GM12878 (cell line): ENCODE results near the gene CLNS1A. TPM values are rescaled to one million over a fixed set of nuclear protein-coding genes. Genes with fewer than 3 reads are reported as not detected.

Experiments used
- ATAC-seq: fragments of 200-7000 bp; cut with Tn5 transposase; 3 replicates; pipeline ENCODE4 v1.9.1; 2020; ENCODE audit warnings: mild to moderate bottlenecking, moderate library complexity
- BruUV-seq: library from RNA; stranded (reverse); fragments of 400-500 nt; replicated peaks from 2 replicates; lab custom pipeline; 2021; lab: Mats Ljungman, UMichigan
- CTCF ChIA-PET: fragments of 300-600 bp; sonication (Branson Sonifier 250); formaldehyde crosslinking; extraction: SDS; loops from one replicate; lab custom pipeline; 2021; ENCODE audit warnings: inconsistent platforms; lab: Yijun Ruan, JAX
- POLR2A ChIA-PET: fragments of 350-600 bp; formaldehyde crosslinking; extraction: SDS; loops from one replicate; lab custom pipeline; 2021; ENCODE audit warnings: inconsistent platforms; lab: Charles Lee
- RAD21 ChIA-PET: fragments of 300-600 bp; sonication (Branson Sonifier 250); formaldehyde crosslinking; loops from one replicate; lab custom pipeline; 2023; ENCODE audit warnings: antibody characterized with exemption; ENCODE audit not compliant: unreplicated experiment; lab: Charles Lee
- SMC1A ChIA-PET: fragments of 300-600 bp; sonication (Branson Sonifier 250); formaldehyde crosslinking; loops from one replicate; lab custom pipeline; 2023; ENCODE audit not compliant: unreplicated experiment, uncharacterized antibody; lab: Charles Lee
- DNase-seq: peaks from one replicate; pipeline ENCODE4 v3.0.0-alpha.2; 2011; ENCODE audit warnings: low read depth, low spot score
- FAIRE-seq: peaks from 3 replicates; lab custom pipeline; 2011; peaks lifted over from hg19 to GRCh38; lab: Jason Lieb, UNC
- H2AFZ ChIP-seq: 2 replicates; pipeline ENCODE4 v1.6.0; 2011; ENCODE audit warnings: low read depth, low read length, control low read depth; ENCODE audit not compliant: control insufficient read depth
- H3K27ac ChIP-seq: 2 replicates; pipeline ENCODE4 v1.5.1; 2011; ENCODE audit warnings: control low read depth; ENCODE audit not compliant: control insufficient read depth, insufficient read depth
- H3K27me3 ChIP-seq, 2 experiments: replicated peaks in 1 of 2; 2 replicates each; pipeline versions ENCODE4 v1.6.0 to v1.6.1; 2011; ENCODE audit warnings: low read length in 1 of 2; ENCODE audit not compliant: control insufficient read depth in 2 of 2, insufficient read depth in 2 of 2
- H3K36me3 ChIP-seq, 2 experiments: 2 replicates each; pipeline ENCODE4 v1.5.1; 2011; ENCODE audit warnings: low read length in 1 of 2; ENCODE audit not compliant: control insufficient read depth in 2 of 2, insufficient read depth in 2 of 2
- H3K4me1 ChIP-seq: 2 replicates; pipeline ENCODE4 v1.6.1; 2011; ENCODE audit warnings: mild to moderate bottlenecking, low read length, moderate library complexity, mixed read lengths; ENCODE audit not compliant: control insufficient read depth, insufficient read depth
- H3K4me2 ChIP-seq: 2 replicates; pipeline ENCODE4 v1.6.0; 2011; ENCODE audit warnings: control low read depth; ENCODE audit not compliant: control insufficient read depth, insufficient read depth
- H3K4me3 ChIP-seq: fragments of 200-600 bp; sonication (generic); 2 replicates; pipeline ENCODE4 v1.5.1; 2016
- H3K79me2 ChIP-seq: 2 replicates; pipeline ENCODE4 v1.6.0; 2011; ENCODE audit warnings: low read length; ENCODE audit not compliant: control insufficient read depth, insufficient read depth
- H3K9ac ChIP-seq: 2 replicates; pipeline ENCODE4 v1.8.0; 2011; ENCODE audit warnings: low read length, control low read depth, mixed read lengths; ENCODE audit not compliant: control insufficient read depth, insufficient read depth
- H3K9me3 ChIP-seq: replicated peaks from 3 replicates; pipeline ENCODE4 v1.5.1; 2011; ENCODE audit warnings: mild to moderate bottlenecking, low read length; ENCODE audit not compliant: control insufficient read depth, insufficient read depth
- H4K20me1 ChIP-seq: 2 replicates; pipeline ENCODE4 v1.6.0; 2011; ENCODE audit not compliant: control insufficient read depth, insufficient read depth
- CBX3 ChIP-seq: fragments of 200-600 bp; sonication (generic); IDR thresholded peaks from 2 replicates; pipeline ENCODE4 v1.6.1; 2016; ENCODE audit warnings: low read depth, borderline replicate concordance
- NFYA ChIP-seq: IDR thresholded peaks from 2 replicates; pipeline ENCODE4 v1.6.1; 2011; ENCODE audit warnings: low read depth, mild to moderate bottlenecking, low read length, improper control_type of control experiment, borderline replicate concordance
- POLR2AphosphoS2 ChIP-seq: IDR thresholded peaks from 2 replicates; pipeline ENCODE4 v1.6.1; 2011; ENCODE audit warnings: low read depth, mild to moderate bottlenecking, low read length, improper control_type of control experiment, moderate library complexity
- POU2F2 ChIP-seq: IDR thresholded peaks from 3 replicates; pipeline ENCODE4 v1.6.1; 2011; ENCODE audit warnings: low read depth, mild to moderate bottlenecking, low read length, borderline replicate concordance
- SIN3A ChIP-seq: IDR thresholded peaks from 2 replicates; pipeline ENCODE4 v1.6.1; 2012; ENCODE audit warnings: low read depth, low read length, improper control_type of control experiment
- SIX5 ChIP-seq: IDR thresholded peaks from 2 replicates; pipeline ENCODE4 v1.6.1; 2011; ENCODE audit warnings: mild to moderate bottlenecking, low read depth, low read length, moderate library complexity; ENCODE audit not compliant: severe bottlenecking
- ZBTB11 ChIP-seq: fragments of 450-650 bp; formaldehyde crosslinking; IDR thresholded peaks from 2 replicates; pipeline ENCODE4 v1.5.0; 2022; ENCODE audit warnings: mild to moderate bottlenecking, missing genetic modification characterization
- WGBS: methylation state at CpG from one replicate; pipeline ENCODE4 v1.1.6; 2016; ENCODE audit warnings: low lambda C conversion rate; ENCODE audit not compliant: insufficient replicate concordance, insufficient coverage; ENCODE audit errors: missing lambda C conversion rate; 5-methylcytosine and 5-hydroxymethylcytosine counted together
- in situ Hi-C: fragments of 300-500 bp; cut with MboI; formaldehyde crosslinking; loops from 9 replicates; pipeline ENCODE4 v1.14.3; 2018; ENCODE audit warnings: mixed read lengths
- intact Hi-C: fragments of 100-400 bp; cut with micrococcal nuclease; formaldehyde crosslinking; loops from one replicate; pipeline ENCODE4 v1.14.2; 2022; ENCODE audit not compliant: unreplicated experiment
- polyA plus RNA-seq, 11 experiments: library from polyadenylated mRNA; depleted of rRNA in 4 of 11; unstranded in 6 of 11; stranded (reverse) in 5 of 11; fragments of >200 nt; fragmentation: Nextera tagmentation in 4 of 11; fragmentation: Illumina TruSeq in 1 of 11; extraction: Ambion mirVana in 4 of 11; extraction: Trizol in 1 of 11; gene quantifications; 1 replicate in 1 of 11; 2 replicates in 10 of 11; pipeline versions ENCODE4 v1.2.1 to v1.2.3, GENCODE V29; 2011 to 2016; ENCODE audit warnings: inconsistent platforms in 2 of 11, missing spikeins in 2 of 11, low read depth in 1 of 11
- total RNA-seq, 4 experiments: library from RNA; depleted of rRNA in 3 of 4; stranded (reverse); fragments of >200 nt in 3 of 4; fragmentation: Illumina TruSeq in 1 of 4; extraction: Trizol in 1 of 4; gene quantifications; 2 replicates each; pipeline versions ENCODE4 v1.2.1 to v1.2.3, GENCODE V29; 2013 to 2021
- TF ChIP-seq, protein P1 (sequence below): fragments of 450-650 bp; formaldehyde crosslinking; IDR thresholded peaks from 2 replicates; pipeline ENCODE4 v1.4.0; 2020; ENCODE audit warnings: mild to moderate bottlenecking, moderate library complexity

Gene CLNS1A
- total and polyA plus RNA-seq, 10 of the 15 experiments (the other 5 are each of a cell fraction or from before 2014, with no cell fraction given): 74.1 to 247 (median 167) TPM

- H3K27me3 ChIP-seq: no peaks in the 10 kb centered on the region
- ChIA-PET POLR2A (no interaction called here), CTCF (interaction anchor here (0.9 to 2.0 kb wide), 2 partner anchors 8 to 25 kb away, joined by 3 to 14 read pairs; no protein-coding TSS in a partner anchor), RAD21 (no interaction called here), SMC1A (no interaction called here)
- peaks cover 6% of the 10 kb centered on the region; the same call in 1 of the 2 replicates for H3K4me1 ChIP-seq
- no peak for ATAC-seq
- H2AFZ ChIP-seq: no peak overlapping the region
- no peaks in the 10 kb centered on the region for H4K20me1 ChIP-seq
- no peak overlapping the region for H3K27ac ChIP-seq
- H3K4me3 ChIP-seq: no peak overlapping the region
- no peaks in the 10 kb centered on the region for H3K79me2 ChIP-seq
- no TSS peak for BruUV-seq
- H3K9ac ChIP-seq: no peak overlapping the region
- no peaks in the 10 kb centered on the region for H3K9me3 ChIP-seq
- TF ChIP-seq ZBTB11 (CRISPR knock-in tag) (no peak), SIN3A (no peak)
- no peaks in the 10 kb centered on the region for H3K36me3 ChIP-seq
- intact Hi-C loops: no loop called here
- no peak for DNase-seq
- H3K4me2 ChIP-seq: no peak overlapping the region
- in situ Hi-C loops: no loop called here
- FAIRE-seq: no peak
Observed at GRCh38 chr11:77593883-77594282, 43.7 kb downstream of the CLNS1A start.

GRCh38 chr11:77592727-77593126, 44.9 kb downstream of the CLNS1A start:
- ChIA-PET RAD21 (interaction anchor here (0.6 kb wide), 1 partner anchor 117 kb away, joined by 3 read pairs; no protein-coding TSS in a partner anchor), CTCF (interaction anchor here (2.0 kb wide), 1 partner anchor 27 kb away, joined by 14 read pairs; no protein-coding TSS in a partner anchor), SMC1A (no interaction called here), POLR2A (no interaction called here)
- Histone ChIP-seq H3K9ac (no peak overlapping the region), H4K20me1 (no peaks in the 10 kb centered on the region), H3K4me2 (no peak overlapping the region), H2AFZ (no peak overlapping the region), H3K4me3 (no peak overlapping the region), H3K36me3 (no peaks in the 10 kb centered on the region), H3K9me3 (no peaks in the 10 kb centered on the region), H3K27me3 (no peaks in the 10 kb centered on the region), H3K79me2 (no peaks in the 10 kb centered on the region), H3K27ac (no peak overlapping the region), H3K4me1 (peaks cover 6% of the 10 kb centered on the region; the same call in 1 of the 2 replicates)
- intact Hi-C loops: no loop called here
- FAIRE-seq (no peak), DNase-seq (no peak), ATAC-seq (no peak)
- in situ Hi-C loops: no loop called here
- WGBS: 66% methylated on average over 2 of the region's 2 CpGs
- no TSS peak for BruUV-seq
- no peak for TF ChIP-seq CBX3
- TF ChIP-seq, protein P1, sequence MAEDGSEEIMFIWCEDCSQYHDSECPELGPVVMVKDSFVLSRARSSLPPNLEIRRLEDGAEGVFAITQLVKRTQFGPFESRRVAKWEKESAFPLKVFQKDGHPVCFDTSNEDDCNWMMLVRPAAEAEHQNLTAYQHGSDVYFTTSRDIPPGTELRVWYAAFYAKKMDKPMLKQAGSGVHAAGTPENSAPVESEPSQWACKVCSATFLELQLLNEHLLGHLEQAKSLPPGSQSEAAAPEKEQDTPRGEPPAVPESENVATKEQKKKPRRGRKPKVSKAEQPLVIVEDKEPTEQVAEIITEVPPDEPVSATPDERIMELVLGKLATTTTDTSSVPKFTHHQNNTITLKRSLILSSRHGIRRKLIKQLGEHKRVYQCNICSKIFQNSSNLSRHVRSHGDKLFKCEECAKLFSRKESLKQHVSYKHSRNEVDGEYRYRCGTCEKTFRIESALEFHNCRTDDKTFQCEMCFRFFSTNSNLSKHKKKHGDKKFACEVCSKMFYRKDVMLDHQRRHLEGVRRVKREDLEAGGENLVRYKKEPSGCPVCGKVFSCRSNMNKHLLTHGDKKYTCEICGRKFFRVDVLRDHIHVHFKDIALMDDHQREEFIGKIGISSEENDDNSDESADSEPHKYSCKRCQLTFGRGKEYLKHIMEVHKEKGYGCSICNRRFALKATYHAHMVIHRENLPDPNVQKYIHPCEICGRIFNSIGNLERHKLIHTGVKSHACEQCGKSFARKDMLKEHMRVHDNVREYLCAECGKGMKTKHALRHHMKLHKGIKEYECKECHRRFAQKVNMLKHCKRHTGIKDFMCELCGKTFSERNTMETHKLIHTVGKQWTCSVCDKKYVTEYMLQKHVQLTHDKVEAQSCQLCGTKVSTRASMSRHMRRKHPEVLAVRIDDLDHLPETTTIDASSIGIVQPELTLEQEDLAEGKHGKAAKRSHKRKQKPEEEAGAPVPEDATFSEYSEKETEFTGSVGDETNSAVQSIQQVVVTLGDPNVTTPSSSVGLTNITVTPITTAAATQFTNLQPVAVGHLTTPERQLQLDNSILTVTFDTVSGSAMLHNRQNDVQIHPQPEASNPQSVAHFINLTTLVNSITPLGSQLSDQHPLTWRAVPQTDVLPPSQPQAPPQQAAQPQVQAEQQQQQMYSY (CRISPR knock-in tag): no peak
- no peak for TF ChIP-seq POU2F2
- no peak for TF ChIP-seq SIX5
- TF ChIP-seq POLR2AphosphoS2: no peak
- TF ChIP-seq NFYA: no peak
